ENCODE data around the gene TRIM71. TPM values are rescaled to one million over a fixed set of nuclear protein-coding genes. Genes with fewer than 3 reads are reported as not detected.

Gene TRIM71
- total RNA-seq, 4 donors from 2014 or later: 0.16 TPM; not detected in 3

DNA sequence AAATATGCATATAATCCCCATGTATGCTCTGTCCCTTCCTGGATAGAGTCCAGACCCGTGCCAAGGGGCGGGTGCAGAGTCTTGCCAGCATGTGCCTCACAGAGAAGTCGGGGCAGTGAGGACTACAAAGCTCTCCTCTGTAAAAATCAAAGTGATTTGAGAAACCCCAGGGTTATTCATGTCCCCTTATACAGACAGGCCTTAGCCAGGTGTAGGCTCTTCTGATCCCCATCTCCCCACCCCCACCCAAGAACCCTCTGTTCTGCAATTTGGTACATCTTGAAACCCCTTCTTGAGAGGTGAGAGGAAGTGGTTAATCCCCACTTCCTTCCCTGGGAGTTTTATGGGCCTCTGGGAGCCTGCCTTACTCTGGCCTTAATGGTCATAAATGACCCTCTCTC lies 24.7 kb downstream of the TRIM71 start:
- no peak for TF ChIP-seq CTCF (IDR thresholded peaks at IDR 0.05; ENCODE audit: low read depth)

DNA sequence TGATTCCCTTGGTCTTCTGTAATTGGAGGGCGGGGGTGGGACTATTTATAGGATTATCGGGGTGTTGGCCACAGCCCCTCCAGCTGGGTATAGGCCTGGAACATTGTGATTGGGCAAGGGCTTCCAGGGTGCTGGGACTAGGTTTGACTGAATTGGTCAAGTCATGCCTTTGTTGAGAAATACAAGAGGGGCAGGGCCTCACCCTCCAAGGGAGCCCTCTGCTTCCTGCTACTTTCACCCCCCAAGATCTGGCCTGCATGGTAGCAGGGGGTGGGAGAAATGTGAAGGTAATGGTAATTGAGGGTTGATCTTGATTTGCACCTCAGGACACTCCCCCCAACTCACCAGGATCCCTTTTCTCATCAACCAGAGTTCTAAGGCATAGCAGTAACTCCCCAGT lies 25.2 kb downstream of the TRIM71 start:
- TF ChIP-seq CTCF (IDR thresholded peaks at IDR 0.05; ENCODE audit: low read depth): no peak

DNA sequence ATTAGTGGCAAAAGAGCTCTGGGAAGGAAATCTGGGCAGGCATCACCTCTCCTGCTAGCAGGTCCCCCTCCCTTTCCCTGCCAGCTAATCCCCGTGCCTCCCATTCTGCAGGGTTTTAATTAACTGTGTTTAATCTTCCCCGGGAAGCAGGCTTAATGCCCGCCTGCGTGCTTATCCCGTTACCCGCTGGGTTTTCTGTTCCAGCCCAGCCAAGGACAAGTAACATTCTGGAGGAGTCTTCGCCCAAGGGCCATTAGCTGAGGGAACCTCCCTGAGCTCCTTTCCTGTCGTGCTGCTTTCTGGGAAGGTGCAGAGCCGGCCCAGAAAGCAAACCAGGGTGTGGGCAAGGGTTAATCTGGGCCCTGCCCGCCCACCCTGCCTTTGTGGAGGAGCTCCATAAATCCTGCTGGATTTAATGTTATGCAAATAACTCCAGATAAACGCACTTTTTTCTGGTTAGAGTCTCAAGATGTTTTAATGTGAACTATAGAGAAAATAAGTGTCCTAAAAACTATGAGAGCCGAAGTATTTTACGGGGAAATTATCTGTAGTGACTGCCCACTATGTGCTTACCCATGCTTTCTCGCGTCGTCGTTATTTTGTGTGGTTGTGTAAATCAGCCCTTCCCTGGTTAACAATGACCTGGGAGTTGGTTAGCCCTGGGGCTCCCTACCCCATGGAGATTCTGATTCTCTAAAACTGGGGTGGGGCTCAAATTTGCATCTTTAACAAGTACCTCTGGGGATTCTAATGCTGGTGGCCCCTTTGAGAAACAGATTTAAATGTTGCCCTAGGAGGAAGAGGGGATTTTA lies 25.9 kb downstream of the TRIM71 start:
- TF ChIP-seq CTCF (IDR thresholded peaks at IDR 0.05; ENCODE audit: low read depth): no peak

DNA sequence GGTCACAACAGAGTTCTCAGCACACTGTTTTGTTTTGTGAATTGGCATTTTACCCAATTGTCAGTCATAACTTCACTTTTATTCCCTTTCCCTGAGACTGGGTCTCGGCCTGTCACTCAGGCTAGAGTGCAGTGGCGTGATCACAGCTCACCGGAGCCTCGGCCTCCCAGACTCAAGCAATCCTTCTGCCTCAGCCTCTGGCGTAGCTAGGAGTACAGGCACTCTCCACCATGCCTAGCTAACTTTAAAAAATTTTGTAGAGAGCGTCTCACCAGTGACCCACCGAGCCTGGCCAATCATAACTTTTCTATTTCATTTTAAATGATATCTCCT lies 26.5 kb downstream of the TRIM71 start:
- no peak for TF ChIP-seq CTCF (IDR thresholded peaks at IDR 0.05; ENCODE audit: low read depth)

DNA sequence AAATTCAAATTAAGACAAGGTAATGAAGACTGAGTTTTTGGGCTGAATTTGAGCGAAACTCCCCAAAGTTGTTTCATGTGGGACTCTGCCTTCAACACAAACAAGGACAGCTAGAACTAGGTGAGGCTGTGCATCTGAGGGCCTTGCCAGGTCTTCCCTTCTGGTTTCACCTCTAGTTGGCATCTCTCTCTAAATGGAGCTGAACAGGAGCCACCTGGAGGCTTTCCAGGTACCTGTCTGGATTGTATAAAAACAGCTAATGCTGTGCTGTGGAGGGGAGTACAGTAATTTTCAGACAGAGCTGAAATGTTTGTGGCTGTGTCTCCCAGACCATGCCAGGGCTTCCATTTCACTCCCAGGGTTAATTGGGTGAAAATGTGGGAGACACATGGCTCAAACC lies 27.1 kb downstream of the TRIM71 start:
- no peak for TF ChIP-seq CTCF (IDR thresholded peaks at IDR 0.05; ENCODE audit: low read depth)

DNA sequence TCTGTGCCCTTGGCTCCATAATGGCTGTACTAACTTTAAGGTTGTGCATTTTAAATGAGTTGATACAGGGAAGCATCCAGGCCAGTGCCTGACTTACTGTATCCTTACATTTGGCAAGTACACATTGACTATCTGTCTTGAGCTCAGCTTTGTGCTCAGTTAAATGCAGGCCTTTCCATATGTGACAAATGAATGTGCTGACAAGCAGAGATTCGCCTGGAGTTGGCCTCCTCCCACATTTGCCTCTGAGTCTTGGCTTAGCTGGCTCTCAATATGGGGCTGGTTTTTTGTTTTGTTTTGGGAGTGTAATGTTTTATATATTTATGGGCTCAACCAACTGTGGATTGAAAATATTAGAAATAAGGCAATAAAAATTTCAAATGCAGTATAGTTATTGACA lies 29.7 kb downstream of the TRIM71 start:
- TF ChIP-seq CTCF (IDR thresholded peaks at IDR 0.05; ENCODE audit: low read depth): no peak

DNA sequence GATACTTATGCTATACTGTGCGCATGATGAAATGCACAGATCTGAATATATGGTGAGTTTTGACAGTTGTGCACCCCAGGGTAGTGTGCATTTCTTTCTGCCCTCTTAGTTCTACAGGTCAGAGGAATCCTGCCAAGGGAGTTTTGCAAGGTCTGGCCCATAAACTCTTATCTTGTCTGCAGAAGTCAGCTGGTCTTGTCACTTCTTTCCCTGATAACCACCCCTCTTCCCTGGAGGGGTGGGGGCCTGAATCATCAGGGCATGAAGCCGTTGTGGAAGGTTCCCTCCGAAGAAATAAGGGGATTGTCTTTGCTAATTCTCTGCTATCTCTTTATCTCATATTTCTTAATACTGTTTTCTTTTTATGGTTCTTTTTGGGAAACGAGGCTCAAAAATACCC lies 30.4 kb downstream of the TRIM71 start:
- TF ChIP-seq CTCF (IDR thresholded peaks at IDR 0.05; ENCODE audit: low read depth): no peak

Data from subcutaneous adipose tissue (tissue), 4 donors.